Activated naive CD4-positive, alpha-beta T cell treated with anti-CD3 and anti-CD28 coated beads, Interleukin-2, amount 50 U/mL, for 72 hours (primary cell): Measurements from ENCODE around the gene BGLAP. TPM values are rescaled to one million over a fixed set of nuclear protein-coding genes. Genes with fewer than 3 reads are reported as not detected.

Source experiments
- ATAC-seq, 2 donors: fragments of 150-1000 bp; cut with Tn5 transposase; 2 replicates each; pipeline ENCODE4 v1.10.0; 2021; ENCODE audit warnings: mild to moderate bottlenecking in 2 of 2, moderate library complexity in 2 of 2
- DNase-seq, 2 donors: peaks; one replicate each; pipeline ENCODE4 v3.0.0; 2021 to 2022; ENCODE audit warnings: low spot score in 2 of 2
- H3K27ac Mint-ChIP-seq, 2 donors: one replicate each; pipeline ENCODE4 v1.8.0; 2022; ENCODE audit warnings: mild to moderate bottlenecking in 2 of 2, mixed read lengths in 2 of 2
- H3K36me3 Mint-ChIP-seq, 2 donors: one replicate each; pipeline ENCODE4 v1.8.0; 2022; ENCODE audit warnings: mixed read lengths in 2 of 2
- H3K9me3 Mint-ChIP-seq, 2 donors: one replicate each; pipeline ENCODE4 v1.8.0; 2022; ENCODE audit warnings: mixed read lengths in 2 of 2
- total RNA-seq, 2 donors: library from RNA; stranded (reverse); gene quantifications; one replicate each; pipeline ENCODE4 v1.2.3, GENCODE V29; 2022

Gene BGLAP
- total RNA-seq, 2 donors from 2014 or later: 4.3 to 9.7 TPM

DNA sequence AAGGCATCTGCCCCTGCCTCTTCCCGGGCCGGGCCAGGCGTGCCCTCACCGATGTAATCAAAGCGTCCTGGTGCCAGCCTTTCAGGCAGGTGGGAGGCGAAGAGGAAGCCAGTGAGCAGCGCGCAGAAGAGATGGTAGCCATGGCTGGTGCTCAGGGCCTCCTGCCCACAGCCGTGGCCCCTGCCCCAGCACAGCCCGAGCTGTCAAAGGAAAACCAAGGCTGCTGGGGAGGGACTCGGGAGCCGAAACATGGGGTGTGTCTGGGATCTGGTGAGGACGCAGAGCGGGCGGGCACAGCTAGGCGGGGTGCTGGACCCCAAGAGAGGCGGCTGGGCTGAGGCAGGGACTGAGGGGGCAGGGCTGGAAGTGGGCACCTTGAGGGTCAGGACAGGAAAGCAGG, 2.7 kb downstream of the BGLAP start:
- H3K27ac Mint-ChIP-seq: peak overlapping the region; percentile 71 to 81
- H3K36me3 Mint-ChIP-seq: peaks cover 0 to 4% of the 10 kb centered on the region in 2 donors
- ATAC-seq: no peak
- no peaks in the 10 kb centered on the region for H3K9me3 Mint-ChIP-seq
- no peak for DNase-seq

DNA sequence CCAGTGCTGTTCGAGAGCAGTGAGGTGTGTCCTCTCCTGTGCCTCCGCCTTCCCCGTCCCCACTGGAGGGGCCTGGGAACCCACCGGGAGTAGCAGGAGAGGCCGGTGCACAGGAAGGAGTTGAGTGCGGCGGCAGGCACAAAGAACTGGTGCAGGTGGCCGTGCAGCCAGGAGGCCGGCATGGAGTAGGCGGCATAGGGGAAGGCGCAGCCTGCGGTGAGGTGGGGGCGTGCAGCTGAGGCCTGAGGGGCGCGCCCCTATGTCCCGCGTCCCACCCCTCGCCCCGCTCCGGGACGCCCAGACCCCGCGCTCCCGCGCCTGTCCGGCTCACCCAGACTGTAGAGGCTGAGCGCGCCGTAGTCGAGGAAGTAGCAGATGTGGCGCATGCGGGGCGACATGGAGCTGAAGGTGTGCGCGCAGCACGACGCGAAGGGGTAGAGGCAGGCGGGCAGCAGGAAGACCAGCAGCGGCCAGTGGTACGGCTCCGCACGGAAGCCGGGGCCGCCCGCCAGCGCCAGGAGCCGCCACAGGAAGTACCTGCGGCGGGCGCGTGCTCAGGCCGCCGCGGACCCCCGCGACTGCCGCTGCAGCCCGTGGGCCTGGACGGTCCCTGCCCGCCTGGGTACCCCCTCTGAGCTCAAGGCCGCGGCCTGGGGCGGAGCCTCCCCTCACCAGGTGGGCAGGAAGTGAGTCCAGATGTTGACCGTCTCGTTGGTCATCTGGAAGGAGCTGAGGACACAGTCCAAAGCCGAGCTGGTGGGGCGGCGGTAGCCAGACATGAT, 3.7 kb downstream of the BGLAP start:
- ATAC-seq: peak; percentile 43 to 59
- Mint-ChIP-seq H3K9me3 (no peaks in the 10 kb centered on the region), H3K27ac (peak overlapping the region; percentile 71 to 81), H3K36me3 (no peaks in the 10 kb centered on the region)
- DNase-seq: peak; percentile 39 to 64

GRCh38 chr1:156246241-156246780, 4.3 kb downstream of the BGLAP start:
- Mint-ChIP-seq H3K36me3 (no peaks in the 10 kb centered on the region), H3K27ac (peak overlapping the region; percentile 68 to 71), H3K9me3 (no peaks in the 10 kb centered on the region)
- DNase-seq (no peak), ATAC-seq (no peak)

GRCh38 chr1:156246781-156247459, 4.9 kb downstream of the BGLAP start:
- no peaks in the 10 kb centered on the region for H3K36me3 Mint-ChIP-seq
- no peaks in the 10 kb centered on the region for H3K9me3 Mint-ChIP-seq
- DNase-seq (no peak), ATAC-seq (no peak)
- peak overlapping the region in 1 of 2 donors; percentile 71 for H3K27ac Mint-ChIP-seq

GRCh38 chr1:156247460-156248322, 5.7 kb downstream of the BGLAP start, which contains the start of gene PAQR6:
PAQR6 (minus strand) TSS chr1:156248056; CDS start chr1:156246731, 1,325 bp downstream.
- ATAC-seq: no peak
- DNase-seq: no peak
- H3K27ac Mint-ChIP-seq: peak within 1 kb of the TSS; percentile 71 to 90
- H3K9me3 Mint-ChIP-seq: no peaks in the 10 kb centered on the region
- H3K36me3 Mint-ChIP-seq: peaks cover 0 to 2% of the 10 kb centered on the region in 2 donors

- H3K9me3 Mint-ChIP-seq: no peaks in the 10 kb centered on the region
These were observed 6.3 kb downstream of the BGLAP start for GRCh38 chr1:156248323-156248683.

GRCh38 chr1:156249593-156249992, 7.6 kb downstream of the BGLAP start:
- Mint-ChIP-seq H3K27ac (peak overlapping the region; percentile 22 to 65), H3K36me3 (peaks cover 0 to 5% of the 10 kb centered on the region in 2 donors), H3K9me3 (no peaks in the 10 kb centered on the region)
- DNase-seq: no peak
- no peak for ATAC-seq

More at GRCh38 chr1:156248323-156248683, 6.3 kb downstream of the BGLAP start:
- ATAC-seq: no peak
- H3K36me3 Mint-ChIP-seq: peaks cover 0 to 5% of the 10 kb centered on the region in 2 donors
- DNase-seq: no peak
- no peak overlapping the region for H3K27ac Mint-ChIP-seq

GRCh38 chr1:156251527-156251926, 9.5 kb downstream of the BGLAP start:
- Mint-ChIP-seq H3K36me3 (peaks cover 0 to 5% of the 10 kb centered on the region in 2 donors), H3K9me3 (no peaks in the 10 kb centered on the region), H3K27ac (no peak overlapping the region)
- ATAC-seq (no peak), DNase-seq (no peak)

DNA sequence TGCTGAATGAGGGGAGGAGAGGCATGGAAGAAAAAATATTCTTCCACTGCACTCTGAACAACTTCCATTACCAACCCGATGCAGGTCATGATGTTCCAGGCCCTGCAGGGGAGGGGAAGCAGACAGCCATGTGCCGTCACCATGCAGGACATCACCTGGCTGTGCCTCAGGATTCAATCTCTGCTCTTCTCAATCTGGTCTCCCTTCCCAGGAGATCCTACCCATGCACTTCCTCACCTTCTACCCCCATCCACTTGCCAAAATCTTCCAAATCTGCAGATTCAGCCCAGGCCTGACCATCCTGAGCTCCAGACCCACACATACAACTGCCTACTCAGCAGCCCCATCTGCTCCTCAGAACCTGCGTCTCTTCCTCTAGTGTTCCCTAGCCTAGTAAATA, 11.7 kb downstream of the BGLAP start:
- no peak for DNase-seq
- Mint-ChIP-seq H3K9me3 (no peaks in the 10 kb centered on the region), H3K36me3 (peaks cover 0 to 5% of the 10 kb centered on the region in 2 donors), H3K27ac (peak overlapping the region; percentile 24 to 46)
- ATAC-seq: no peak

DNA sequence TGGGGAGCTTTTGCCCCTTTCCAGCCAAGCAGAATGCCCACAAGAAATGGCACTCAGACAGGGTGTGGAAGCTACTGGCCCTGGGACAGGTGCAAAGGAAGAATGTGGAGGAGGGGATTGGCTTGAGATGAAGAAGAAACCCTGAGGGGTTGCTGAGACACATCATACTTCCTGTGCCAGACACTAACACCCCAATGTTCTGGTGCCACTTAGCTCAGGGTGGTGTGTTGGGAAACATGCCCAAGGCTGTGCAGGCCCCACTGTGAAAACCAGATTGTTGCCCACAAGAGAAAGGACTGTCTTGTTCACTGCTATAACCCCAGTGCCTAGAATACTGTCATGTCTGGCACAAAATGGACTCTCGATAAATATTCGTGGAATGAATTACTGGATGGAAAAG, 15.7 kb downstream of the BGLAP start:
- Mint-ChIP-seq H3K36me3 (peaks cover 19 to 21% of the 10 kb centered on the region in 2 donors), H3K9me3 (no peaks in the 10 kb centered on the region), H3K27ac (peak overlapping the region; percentile 38 to 61)
- ATAC-seq (no peak), DNase-seq (no peak)

DNA sequence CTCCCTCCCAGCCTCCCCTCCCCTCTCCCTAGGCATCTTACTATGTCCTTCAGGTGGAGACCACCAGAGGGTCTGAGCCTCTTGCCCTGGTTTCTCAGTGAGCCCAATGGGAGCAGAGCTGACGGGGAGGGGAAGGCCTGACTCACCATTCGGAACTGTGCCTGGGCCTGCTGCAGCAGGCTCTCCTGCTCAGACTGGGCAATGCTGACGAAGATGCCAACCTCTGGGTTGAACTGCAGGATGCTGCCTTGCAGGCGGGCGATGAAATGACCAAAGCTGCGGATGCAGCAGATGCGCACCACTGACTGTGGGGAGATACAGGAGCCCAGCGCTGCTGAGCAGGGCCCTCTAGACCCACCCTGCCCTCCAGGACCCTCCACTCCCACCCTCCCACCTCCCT, 16.9 kb downstream of the BGLAP start:
- DNase-seq: no peak
- Mint-ChIP-seq H3K36me3 (peaks cover 30% of the 10 kb centered on the region in 2 donors), H3K27ac (no peak overlapping the region), H3K9me3 (no peaks in the 10 kb centered on the region)
- no peak for ATAC-seq

- H3K9me3 Mint-ChIP-seq: no peaks in the 10 kb centered on the region
- H3K36me3 Mint-ChIP-seq: peaks cover 34 to 37% of the 10 kb centered on the region in 2 donors
- H3K27ac Mint-ChIP-seq: peak overlapping the region; percentile 13 to 63
- ATAC-seq (no peak), DNase-seq (no peak)
These were observed 17.8 kb downstream of the BGLAP start for GRCh38 chr1:156259805-156260204.

- peaks cover 40 to 46% of the 10 kb centered on the region in 2 donors for H3K36me3 Mint-ChIP-seq
- DNase-seq (no peak), ATAC-seq (no peak)
- H3K9me3 Mint-ChIP-seq: no peaks in the 10 kb centered on the region
- peak overlapping the region in 1 of 2 donors; percentile 87 for H3K27ac Mint-ChIP-seq
These were observed 18.9 kb downstream of the BGLAP start for GRCh38 chr1:156260896-156261295.

DNA sequence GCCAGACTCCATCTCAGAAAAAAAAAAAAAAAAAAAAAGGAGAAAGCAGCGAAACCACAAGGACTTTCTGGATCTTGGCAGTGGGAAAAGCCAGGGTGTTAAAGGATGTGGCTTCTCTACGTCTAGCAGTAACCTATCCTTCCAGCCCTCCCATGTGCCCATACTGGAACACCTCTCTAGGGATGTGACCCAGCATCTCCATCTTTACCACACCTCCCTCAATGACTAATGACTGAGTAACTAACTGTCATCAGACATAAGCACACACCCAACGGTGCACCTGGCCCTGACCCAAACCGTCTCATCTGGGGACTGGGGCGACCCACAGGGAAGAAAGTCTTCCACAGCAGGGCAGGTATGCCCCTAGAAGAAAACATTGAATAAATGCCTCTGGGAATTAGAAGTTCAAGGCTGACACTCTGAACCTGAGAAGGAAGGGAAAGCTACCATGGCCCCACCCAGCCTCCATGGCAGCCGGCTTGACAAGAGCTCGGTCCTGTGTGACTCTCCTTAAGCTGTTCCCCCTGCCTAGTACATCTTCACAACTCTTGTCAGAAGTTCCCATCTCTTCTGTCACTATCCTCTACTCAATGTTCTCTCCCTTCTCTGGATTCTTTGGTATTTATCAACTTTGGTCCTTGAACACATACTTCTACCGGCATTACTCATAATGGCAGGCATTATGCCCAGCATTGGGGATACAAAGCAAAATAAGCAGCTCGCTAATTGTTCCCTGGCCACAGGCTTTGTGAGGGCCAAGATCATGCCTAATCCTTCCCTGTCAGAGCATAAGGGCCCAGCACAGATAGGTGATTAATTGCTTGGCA, 20.7 kb downstream of the BGLAP start:
- ATAC-seq (peak; percentile 59 to 96), DNase-seq (no peak)
- H3K27ac Mint-ChIP-seq: peak overlapping the region; percentile 18 to 58
- peaks cover 46 to 62% of the 10 kb centered on the region in 2 donors for H3K36me3 Mint-ChIP-seq
- no peaks in the 10 kb centered on the region for H3K9me3 Mint-ChIP-seq

DNA sequence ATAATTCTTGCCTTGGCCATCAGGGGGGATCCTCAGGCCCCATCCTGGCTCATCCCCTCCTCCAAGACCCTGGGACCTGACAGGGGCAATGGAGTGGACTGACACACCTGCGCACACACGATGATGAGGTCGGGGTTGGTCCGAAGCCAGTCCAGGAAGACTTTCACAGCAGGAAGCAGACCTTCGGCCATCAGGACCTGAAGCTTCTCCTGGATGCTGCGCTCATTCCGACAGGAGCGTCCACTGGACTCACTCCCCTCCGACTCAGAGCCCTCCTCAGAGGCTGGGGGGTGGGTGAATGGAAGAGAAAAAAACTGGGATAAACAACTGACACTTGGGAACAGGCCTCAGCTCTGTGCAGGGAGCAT, 21.3 kb downstream of the BGLAP start:
- DNase-seq (no peak), ATAC-seq (no peak)
- Mint-ChIP-seq H3K27ac (peak overlapping the region in 1 of 2 donors; percentile 18), H3K9me3 (no peaks in the 10 kb centered on the region), H3K36me3 (peaks cover 46 to 62% of the 10 kb centered on the region in 2 donors)

DNA sequence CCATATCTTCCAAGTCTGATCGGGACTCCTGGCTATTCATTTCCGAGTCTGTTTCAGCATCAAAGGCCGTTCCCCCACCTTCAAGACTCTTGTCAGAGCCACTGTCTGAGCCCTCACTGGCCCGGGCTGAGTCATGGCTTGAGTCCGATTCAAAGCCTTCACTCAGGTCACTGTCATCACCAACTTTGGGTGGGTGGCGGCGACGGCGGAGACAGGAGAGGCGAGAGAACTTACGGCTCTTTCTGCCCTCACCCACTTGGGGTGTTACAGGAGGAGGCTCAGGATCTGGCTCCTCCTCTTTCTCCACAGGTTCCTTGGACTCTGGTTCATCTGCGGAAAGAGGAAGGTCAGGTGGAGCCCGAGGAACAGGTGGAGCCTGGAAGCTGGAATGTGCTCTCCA, 24.1 kb downstream of the BGLAP start:
- ATAC-seq: peak in 1 of 2 donors; percentile 8
- H3K36me3 Mint-ChIP-seq: peaks cover 32 to 55% of the 10 kb centered on the region in 2 donors
- H3K9me3 Mint-ChIP-seq: no peaks in the 10 kb centered on the region
- H3K27ac Mint-ChIP-seq: peak overlapping the region in 1 of 2 donors; percentile 15
- no peak for DNase-seq
